H4 (cell line): Measurements from ENCODE around the gene TBX21. TPM values are rescaled to one million over a fixed set of nuclear protein-coding genes. Genes with fewer than 3 reads are reported as not detected.
A peak's percentile ranks its signal among the peaks of the same experiment; 100 is the strongest.

ENCODE experiments used
- DNase-seq: peaks from one replicate; pipeline ENCODE4 v3.0.0-alpha.2; 2015; ENCODE audit warnings: low spot score
- total RNA-seq: library from RNA; depleted of rRNA; stranded (reverse); fragments of >200 nt; shearing (Covaris generic); gene quantifications from 2 replicates; pipeline ENCODE4 v1.2.3, GENCODE V29; 2014

TBX21 gene
- total RNA-seq, 1 experiment from 2014 or later = 0.10 TPM

DNA sequence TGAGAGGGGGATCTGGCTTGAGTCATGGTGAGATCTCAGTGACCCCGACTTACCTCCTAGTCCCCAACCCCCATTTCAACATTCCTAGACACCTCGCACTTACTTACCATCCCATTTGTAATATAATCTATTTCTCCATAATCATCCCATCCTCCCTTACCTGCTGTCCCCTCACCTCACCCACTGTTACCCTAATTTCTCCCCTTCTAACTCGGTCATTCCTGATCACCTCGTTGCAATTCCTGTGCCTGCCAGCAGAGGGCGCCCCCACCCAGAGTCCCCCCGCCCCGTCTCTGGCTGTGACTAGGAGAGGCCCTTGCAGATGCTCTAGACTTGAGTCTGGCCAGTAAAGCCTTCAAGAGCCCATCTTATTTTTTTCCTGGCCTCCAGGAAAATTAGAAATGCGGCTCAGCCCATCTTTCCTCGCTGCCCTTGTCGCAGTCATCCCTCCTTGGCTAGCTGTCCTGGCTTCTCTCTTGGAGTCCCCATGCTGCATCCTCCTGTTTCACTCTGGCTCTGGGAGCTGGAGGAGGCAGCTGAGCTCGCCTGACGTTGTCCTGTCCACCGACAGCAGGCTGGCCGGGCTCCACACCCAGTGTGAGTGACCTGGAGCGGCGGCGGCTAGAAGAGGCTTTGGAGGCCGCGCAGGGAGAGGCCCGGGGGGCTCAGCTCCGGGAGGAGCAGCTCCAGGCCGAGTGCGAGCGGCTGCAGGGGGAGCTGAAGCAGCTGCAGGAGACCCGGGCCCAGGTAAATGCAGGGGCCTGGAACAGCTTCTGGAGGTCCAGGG lies 34.1 kb upstream of the TBX21 start:
- DNase-seq = no peak

DNA sequence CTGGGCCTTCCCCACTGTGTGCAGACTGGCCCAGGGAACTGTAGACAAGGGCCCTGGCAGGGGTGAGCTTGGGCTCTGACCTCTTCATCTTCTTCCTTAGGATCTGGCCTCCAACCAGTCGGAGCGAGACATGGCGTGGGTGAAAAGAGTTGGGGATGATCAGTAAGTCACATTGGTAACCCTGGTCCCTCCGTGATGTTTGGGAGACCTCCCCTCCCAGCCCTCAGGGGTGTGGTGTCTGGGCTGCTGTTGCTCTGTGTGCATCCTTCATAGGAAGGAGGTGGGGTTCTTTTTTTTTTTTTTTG lies 33.5 kb upstream of the TBX21 start:
- no peak for DNase-seq

DNA sequence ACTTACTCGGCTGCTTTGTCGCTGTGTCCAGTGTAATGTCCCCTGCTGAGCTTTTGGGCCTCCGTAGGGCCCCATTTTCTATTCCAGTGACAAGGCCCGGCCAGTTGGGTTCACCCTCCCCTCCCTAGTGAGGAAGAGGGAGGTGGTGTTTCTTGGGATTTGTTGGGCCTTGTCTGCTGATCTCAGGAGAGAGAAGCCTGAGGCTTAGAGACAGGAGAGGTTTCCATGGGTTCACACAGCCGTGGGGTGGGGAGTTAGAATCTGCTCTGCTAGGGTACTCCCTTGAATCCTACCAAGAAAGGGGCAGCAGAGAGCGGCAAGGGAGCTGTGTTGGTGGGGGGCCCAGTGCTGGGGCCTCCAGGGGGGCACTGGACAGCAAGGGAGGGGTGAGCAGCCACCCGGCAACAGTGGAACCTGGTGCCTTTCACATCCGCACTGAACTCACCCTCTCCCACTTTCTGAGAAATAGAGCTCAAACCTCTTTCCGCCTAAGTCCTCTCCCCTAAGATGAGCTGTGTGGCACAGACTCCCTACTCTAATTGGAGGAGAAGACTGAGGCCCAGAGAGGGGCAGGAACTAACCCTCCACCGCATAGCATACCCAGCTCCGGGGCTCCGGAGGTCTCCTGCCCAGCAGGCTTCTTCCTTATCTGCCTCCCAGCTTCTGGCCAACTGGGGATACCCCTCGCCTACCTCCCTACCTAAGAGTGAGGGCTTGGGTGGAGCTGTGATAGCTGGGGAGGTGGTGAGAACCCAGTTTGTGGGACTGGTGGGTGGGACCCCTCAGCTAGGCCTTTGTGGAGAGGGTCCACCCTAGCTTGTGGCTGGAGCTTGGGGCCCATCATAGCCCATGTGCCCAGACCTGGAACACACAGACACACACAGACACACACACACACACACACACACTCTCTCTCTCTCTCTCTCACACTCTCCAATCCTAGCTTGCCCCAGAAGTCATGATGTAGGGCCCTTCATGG lies 32.3 kb upstream of the TBX21 start:
- DNase-seq = no peak

DNA sequence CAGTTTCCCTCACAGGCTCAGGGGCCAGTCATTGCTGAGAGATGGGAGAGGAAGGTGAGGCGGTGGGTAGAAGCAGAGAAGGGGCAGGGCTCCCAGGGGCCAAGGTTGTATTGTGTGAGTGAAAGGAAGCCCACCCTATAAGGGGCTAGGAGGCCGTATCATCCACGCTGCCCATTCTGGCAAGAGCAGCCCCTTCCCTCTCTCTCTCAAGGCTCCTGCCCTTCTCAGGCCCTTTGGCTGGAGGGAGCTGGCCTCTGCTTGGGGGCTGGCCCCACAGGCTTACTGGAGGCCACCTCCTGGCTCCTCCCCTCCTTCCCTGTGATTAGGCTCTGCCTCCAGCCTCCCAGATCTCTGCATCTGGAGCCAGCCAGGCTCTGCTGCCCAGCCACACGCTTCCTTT lies 31.4 kb upstream of the TBX21 start:
- no peak for DNase-seq

DNA sequence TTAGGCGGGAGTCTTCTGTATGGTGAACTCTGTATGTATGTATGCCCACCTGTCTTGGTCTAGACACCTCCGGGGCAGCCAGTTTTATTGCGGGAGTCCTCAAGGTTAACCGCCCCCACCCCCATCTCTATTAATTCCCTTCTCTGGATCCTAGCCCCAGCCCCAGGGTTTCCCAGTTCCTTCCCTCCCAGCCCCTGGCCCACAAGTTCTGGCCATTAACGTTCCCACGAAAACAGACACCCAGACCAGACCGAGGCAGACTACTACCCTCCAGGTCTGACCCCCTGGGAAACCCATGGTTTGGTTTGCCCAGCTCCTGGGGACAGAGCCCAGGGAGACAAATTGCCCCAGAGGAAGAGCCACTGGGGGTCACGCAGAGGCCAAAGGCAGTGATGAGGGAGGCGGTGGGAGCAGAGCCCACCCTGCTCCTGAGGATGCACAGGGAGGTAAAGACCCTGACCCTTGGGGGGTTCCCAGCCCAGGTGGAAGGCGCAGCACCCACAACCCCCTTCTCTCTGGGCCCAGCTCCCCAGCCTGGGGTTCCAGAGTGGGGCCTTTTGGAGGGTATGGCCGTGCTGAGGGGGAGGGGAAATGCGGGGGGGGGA lies 30.5 kb upstream of the TBX21 start:
- no peak for DNase-seq

DNA sequence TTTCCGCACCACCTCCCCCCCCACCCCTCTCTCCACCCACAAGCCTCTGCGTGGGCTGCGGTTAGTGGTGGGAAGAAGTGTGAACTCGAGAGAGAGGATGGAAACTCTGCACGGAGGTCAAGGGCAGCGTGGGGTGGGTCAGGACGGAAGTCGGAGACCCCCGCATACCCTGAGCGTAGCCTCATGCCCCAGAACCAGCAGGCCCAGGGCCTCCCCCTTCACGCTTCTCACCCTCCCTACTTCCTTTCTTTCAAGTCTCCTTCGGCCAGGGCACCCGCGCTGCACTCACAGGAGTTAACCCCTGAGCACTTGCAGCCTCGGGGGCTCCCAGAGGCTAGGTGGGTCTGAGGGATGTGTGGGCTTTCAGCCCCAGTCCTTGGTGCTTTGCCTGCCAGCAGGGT lies 29.8 kb upstream of the TBX21 start:
- no peak for DNase-seq

DNA sequence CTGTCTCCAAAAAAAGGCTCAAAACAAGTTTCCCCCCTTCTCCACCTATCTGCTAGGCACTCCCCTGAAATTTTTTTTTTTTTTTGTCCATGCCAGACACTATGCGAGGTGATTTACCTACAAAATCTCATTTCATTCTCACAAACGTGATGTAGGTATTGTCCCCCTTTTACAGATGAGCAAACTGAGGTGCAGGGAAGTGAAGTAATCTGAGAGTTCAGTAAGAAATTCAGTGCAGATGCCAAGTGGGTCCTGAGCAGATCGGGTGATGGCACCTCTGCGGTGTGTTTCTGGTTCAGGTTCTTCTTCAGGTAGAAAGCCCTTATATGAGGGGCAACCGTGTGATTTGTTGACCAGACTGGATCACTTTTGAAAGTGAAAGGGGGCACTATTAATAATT lies 29.4 kb upstream of the TBX21 start:
- DNase-seq = no peak

DNA sequence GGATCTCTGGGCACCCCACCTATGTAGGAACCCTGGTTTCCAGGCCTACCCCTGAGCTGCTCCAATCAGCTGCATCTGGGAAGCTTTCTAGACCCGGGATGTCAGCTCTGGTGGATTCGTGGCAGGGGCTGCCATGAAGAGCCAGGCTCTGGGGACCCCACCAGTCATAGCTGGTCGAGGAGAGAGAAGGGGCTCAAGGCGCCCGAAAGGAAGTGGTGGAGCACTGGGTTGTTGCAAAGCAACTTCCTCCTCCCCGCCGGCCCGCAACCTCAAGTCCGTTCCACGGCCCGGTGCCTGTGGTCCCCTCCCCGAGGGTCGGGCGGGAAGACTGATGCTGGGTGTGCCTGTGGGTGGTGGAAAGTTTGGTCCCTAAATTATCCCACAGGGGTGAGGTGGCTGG lies 28.9 kb upstream of the TBX21 start:
- no peak for DNase-seq

DNA sequence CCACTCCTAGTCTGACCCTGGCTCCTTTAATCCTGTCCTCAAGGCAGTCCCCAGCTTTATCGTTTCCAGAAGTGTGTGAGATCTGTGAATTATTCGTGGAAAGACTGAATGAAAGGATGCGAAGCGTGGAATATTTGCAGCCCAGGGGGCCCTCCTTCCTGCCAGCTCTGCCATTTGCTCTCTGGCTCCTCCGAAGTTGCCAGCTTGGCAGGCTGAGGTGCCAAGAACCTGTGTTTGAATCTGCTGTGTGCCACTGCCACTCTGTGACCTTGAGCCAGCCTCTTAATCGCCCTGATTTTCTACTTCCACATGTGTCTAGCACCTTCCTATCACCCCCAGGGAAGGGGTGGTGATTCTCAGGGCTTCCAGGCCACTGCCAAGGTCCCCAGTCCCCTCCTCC lies 28.3 kb upstream of the TBX21 start:
- no peak for DNase-seq

DNA sequence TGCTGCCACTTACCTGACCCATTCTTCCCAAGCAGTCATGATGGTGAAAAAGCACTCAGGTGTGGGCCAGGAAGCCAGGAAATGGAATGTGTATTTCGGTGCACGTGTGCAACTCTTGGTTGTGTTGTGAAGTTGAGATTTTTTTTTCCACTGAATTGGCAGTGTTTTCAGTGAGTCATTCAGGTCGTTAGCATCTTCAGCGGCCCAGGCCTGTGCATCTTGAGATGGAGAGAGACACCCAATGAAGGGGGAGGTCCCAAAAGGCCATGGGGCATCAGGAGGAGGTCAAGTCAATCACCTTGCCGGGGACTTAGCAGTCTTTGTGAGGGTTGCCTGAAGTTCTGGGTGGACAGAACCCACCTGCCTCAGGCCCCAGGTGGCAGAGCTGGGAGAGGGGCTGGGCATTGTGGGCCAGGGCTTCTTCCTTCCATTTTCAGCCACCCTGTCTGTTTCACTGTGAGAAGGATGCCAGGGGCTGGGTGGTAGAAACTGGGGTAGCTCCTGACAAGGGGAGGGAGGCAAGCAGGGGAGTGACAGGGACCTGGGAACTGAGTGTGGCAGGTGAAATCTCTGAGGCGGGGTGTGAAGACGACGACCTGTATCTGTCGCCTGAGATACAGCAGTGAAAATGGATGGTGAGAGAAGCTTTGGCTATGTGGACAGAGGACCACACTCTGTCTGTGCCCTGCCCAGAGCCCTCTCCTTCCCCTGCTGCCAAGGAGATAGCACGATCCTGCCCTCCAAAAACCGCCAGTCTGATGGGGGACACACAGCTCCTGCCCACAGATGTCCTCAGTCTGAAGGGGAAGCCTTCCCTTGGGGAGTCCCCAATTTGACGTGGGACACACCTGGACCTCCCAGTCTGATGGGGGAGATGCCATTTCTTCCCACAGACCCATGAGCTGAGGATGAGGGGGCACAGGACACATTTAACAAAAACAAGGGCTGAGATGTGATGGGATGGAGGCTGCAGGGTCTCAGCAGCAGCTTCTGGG lies 27.2 kb upstream of the TBX21 start:
- DNase-seq = no peak

DNA sequence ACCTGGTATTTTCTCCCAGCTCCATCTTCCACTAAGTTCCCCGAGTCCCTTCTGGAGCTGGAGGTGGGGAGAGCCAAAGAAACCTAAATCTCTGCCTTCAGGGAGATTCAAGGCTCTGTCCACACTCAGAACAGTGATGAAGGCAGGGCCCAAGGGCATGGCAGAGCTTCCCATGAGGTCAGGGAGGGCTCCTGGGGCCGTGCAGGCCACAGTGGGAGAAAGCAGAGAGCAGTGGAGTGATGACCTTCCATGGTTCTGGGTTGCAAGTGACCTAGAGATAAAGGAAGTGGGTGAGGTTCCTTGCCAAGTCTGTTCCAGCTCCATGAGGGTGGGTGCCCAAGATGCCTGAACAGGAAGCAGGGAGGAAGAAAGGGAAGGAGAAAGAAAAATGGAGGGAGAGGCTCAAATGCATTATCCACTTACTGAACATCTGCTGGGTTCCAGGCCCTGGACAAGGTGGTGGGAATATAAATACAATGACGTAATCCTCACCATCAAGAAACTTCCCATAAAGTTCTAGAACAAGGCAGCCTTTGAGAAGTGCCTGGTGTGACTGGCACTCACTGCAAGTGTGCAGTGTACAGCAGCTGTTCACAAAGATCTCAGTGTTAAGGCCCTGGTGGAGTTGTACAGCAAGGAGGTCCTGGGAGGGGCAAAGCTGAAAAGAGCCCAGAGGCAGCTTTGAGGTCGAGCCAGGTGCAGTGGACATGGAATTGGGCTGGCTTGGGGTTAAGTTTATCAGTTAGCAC lies 25.8 kb upstream of the TBX21 start:
- peak; percentile 53 for DNase-seq

DNA sequence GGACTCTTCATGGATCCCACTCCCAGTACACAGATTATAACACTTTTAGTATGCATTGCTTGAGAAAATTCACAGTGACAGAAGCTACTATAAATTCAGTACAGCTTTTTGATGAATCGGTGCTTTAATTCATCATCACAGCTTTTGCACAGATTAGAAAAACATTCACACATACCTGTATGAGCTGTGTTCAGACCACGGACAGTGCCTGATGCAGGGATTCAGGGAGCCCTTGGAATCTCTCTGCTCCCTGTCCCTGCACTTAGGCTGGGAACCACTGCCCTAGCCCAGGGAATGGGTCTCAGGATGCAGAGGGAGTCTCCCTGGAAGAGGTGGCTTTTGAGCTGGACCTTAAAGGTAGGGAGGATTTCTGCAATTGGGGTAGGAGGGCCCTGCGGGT lies 25.2 kb upstream of the TBX21 start:
- DNase-seq = no peak

DNA sequence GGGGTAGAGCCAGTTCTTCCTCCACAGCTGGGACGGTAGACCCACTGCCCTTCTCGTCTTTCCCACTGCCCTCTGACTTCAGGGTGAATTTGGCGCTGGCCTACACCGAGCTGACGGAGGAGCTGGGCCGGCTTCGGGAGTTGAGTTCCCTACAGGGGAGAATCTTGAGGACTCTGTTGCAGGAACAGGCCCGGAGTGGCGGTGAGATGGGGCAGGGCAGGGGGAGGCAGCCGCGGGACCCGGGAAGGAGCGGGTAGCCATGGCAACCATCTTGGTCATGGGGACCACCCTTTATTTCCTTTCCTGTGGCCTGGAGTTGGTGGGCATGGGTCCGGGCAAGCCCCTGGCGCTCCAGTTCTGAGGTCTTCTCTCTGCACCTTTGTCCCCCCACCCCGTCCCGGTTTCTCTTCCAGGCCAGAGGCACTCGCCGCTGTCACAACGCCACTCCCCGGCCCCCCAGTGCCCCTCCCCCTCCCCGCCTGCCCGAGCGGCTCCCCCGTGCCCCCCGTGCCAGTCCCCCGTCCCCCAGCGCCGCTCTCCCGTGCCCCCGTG lies 24.6 kb upstream of the TBX21 start:
- no peak for DNase-seq

DNA sequence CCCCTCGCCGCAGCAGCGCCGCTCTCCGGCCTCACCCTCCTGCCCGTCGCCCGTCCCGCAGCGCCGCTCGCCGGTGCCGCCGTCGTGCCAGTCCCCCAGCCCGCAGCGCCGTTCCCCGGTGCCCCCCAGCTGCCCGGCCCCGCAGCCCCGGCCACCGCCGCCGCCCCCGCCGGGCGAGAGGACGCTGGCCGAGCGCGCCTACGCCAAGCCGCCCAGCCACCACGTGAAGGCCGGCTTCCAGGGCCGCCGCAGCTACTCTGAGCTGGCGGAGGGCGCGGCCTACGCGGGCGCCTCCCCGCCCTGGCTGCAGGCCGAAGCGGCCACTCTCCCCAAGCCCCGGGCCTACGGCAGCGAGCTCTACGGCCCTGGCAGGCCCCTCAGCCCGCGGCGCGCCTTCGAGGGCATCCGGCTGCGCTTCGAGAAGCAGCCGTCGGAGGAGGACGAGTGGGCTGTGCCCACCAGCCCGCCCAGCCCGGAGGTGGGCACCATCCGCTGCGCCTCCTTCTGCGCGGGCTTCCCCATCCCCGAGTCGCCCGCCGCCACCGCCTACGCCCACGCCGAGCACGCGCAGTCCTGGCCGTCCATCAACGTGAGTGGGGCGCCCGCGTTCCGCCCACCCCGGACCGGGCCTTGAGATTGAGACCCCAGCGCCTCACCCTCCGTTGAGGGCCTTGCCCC lies 24.0 kb upstream of the TBX21 start:
- DNase-seq = no peak

DNA sequence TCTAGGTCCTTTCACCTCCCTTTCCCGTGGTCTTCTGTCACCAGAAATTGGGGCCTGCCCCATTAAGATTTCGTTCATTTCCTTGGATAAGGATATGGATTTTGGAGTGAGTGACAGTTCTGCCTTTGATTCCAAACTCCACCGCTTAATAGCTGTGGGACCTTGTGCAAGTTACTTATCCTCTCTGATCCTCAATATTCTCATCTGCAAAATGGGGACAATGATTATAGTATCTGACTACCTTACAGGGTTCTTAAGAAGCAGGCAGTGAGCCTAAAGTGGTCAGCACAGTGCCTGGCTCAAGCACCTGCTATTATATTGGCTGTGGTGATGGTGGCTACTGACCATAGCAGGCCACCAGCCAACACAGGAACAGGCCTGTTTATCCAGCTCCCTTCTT lies 23.4 kb upstream of the TBX21 start:
- DNase-seq = no peak

DNA sequence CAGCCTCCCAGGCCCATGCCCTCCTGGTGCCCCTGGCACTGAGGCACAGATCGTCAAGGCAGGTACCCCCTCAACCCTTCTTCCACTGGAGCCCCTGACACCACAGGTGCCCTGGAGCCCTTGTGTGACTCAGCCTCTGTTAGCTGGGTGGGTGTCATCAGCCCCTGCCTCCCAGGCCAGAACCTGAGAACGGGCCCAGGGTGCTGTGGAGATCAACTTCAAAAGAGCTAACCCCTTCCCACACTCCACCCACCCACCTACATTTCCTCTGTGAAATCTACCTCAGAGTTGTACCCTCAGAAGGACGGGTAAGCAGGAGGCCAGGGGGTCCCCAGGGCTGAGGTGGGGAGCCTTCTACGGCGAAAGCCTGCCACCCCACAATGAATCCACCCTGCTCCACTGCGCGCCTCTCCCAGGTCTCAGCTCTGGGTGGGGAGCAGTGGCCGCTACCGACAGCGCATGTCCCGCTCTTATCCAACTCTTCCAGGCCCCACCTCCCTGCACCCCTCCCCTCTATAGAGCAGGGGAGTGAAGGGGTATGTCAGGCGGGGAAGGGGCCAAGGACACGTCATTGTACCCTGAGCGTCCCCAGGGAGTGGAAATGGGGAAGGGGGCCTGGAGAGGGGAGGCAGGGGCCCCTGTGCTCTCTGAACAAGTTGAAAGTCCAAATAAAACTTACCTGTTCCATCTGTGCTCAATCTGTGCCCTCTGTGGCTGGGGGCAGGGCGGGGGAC lies 21.5 kb upstream of the TBX21 start:
- DNase-seq = no peak

DNA sequence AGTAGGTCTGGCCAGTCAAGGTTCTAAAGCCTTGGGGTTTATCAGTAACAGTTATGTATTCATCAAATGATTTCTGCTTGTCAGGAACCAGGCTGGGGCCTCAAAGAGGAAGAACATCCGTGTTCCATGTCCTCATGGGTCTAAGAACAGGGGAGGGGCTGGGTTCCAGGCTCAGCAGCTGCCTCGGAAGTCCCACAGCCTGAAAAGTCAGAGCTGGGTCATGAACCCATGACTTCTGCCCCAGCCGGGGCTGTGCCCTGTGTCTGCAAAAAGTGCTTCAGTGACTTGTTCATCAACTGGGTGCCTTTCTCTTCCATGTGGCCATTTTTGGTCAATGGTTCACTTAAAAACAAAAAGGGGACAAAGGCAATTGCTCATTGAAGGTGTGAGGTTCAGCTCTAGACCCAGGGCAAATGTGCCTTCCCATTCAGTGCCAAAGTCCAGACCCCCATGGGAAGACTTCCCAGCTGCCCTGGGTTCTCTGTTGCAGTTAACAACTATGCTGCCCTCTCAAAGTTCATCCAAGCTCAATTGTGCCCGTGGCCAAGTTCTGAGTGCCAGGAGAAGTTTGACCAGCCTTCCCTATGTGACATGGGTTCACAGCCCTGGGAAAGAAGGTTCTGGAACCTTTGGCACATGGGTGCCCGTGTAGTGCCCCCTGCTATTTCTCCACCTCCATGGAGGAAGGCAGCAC lies 20.6 kb upstream of the TBX21 start:
- no peak for DNase-seq

DNA sequence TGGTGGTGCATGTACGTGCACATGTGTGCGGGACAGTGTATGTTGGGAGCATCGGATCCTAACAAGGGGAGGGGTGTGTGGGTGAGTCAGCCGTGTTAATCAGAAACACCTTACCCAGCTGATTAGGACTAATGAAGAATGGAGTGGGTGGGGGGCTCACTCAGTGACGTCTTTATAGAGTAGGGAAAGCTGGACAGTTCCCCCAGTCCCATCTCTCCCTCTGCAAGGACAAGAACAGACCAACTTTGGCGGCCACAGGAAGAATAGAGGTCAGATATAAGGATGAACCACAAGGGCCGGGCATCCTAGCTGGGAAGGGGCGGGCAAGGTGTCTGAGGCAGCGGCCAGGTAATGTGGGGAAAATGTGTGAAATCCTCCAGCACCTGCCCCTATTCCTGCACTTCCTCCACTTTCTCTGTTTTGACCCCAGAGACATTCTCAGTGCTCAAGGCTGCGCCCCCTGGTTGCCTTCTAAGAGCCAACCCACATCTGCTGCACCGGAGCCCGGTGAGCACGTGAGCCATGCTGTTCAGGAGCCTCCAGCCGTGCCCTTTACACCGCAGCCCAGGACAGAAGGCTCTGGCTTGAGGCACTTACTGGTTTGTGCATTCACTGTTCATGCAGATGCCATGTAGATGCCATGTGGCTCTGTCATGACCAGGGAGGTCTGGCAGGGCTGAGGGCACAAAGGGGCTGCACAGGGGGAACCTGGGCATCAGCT lies 18.9 kb upstream of the TBX21 start:
- no peak for DNase-seq
